Gastroesophageal sphincter (tissue), 3 donors: ENCODE results near the gene F2R.

ENCODE experiments used
- POLR2A ChIP-seq, 2 donors: fragments of 450-650 bp; IDR thresholded peaks; one replicate each; pipeline ENCODE4 v1.6.1; 2017; ENCODE audit warnings: antibody characterized with exemption in 2 of 2, mild to moderate bottlenecking in 2 of 2, moderate library complexity in 1 of 2
- TF ChIP-seq, protein P1 (sequence below), 4 experiments: fragments of 200-600 bp in 2 of 4; fragments of 450-650 bp in 2 of 4; sonication (generic) in 1 of 4; IDR thresholded peaks; one replicate each; pipeline ENCODE4 v1.5.1; 2017 to 2019; ENCODE audit warnings: antibody characterized with exemption in 4 of 4, mild to moderate bottlenecking in 2 of 4, moderate library complexity in 2 of 4

DNA sequence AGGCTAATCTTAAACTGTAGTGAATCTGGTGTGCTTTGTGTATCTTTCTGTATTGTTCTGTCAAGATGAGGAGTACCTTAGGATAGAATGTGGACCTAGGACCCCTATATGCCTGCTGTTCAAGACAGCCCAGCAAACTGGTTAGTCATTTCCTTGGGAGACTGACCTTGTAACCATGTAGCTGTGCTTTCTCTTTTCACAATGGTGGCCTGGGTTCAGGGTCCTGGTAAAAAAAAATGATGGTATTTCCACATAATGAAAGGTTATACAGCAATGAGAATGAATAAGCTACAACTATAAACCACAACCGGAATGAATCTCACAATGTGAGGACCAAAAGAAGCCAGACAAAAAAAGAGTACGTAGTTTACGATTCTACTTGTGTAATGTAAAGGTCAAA lies 66.5 kb downstream of the F2R start:
- no peak for TF ChIP-seq POLR2A (IDR thresholded peaks at IDR 0.05)
- TF ChIP-seq, protein P1, sequence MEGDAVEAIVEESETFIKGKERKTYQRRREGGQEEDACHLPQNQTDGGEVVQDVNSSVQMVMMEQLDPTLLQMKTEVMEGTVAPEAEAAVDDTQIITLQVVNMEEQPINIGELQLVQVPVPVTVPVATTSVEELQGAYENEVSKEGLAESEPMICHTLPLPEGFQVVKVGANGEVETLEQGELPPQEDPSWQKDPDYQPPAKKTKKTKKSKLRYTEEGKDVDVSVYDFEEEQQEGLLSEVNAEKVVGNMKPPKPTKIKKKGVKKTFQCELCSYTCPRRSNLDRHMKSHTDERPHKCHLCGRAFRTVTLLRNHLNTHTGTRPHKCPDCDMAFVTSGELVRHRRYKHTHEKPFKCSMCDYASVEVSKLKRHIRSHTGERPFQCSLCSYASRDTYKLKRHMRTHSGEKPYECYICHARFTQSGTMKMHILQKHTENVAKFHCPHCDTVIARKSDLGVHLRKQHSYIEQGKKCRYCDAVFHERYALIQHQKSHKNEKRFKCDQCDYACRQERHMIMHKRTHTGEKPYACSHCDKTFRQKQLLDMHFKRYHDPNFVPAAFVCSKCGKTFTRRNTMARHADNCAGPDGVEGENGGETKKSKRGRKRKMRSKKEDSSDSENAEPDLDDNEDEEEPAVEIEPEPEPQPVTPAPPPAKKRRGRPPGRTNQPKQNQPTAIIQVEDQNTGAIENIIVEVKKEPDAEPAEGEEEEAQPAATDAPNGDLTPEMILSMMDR (IDR thresholded peaks at IDR 0.05): no peak
